Brain microvascular endothelial cell (primary cell): Measurements from ENCODE around the gene PACS1.

ENCODE experiments used
- DNase-seq: peaks from one replicate; pipeline ENCODE4 v3.0.0-alpha.2; 2020
- H3K27ac ChIP-seq: fragments of 250-450 bp; sonication (Bioruptor Pico); 2 replicates; pipeline ENCODE4 v1.5.1; 2020; ENCODE audit warnings: mild to moderate bottlenecking, moderate library complexity
- H3K27me3 ChIP-seq: fragments of 250-450 bp; sonication (Bioruptor Pico); replicated peaks from 2 replicates; pipeline ENCODE4 v1.5.1; 2020; ENCODE audit warnings: mild to moderate bottlenecking
- H3K36me3 ChIP-seq: fragments of 250-450 bp; sonication (Bioruptor Pico); replicated peaks from 2 replicates; pipeline ENCODE4 v1.5.1; 2020; ENCODE audit warnings: mild to moderate bottlenecking
- H3K4me3 ChIP-seq: 2 replicates; pipeline ENCODE4 v1.5.1; 2011; ENCODE audit warnings: low read depth, mild to moderate bottlenecking, control low read depth, low read length, moderate library complexity
- CTCF ChIP-seq: IDR thresholded peaks from 2 replicates; pipeline ENCODE4 v1.5.1; 2011; ENCODE audit warnings: low read depth, mild to moderate bottlenecking, moderate library complexity, low read length, control low read depth, inconsistent platforms; ENCODE audit errors: missing control alignments
- in situ Hi-C: cut with HindIII; loops from 2 replicates; pipeline ENCODE4 v1.10.0; 2017; ENCODE audit warnings: low sequenced_read_pairs, low pct_ligation_motif_present

The PACS1 gene

GRCh38 chr11:66218036-66218435, 148.0 kb downstream of the PACS1 start:
- no peaks in the 10 kb centered on the region for H3K27me3 ChIP-seq
- DNase-seq: no peak
- peaks cover 78% of the 10 kb centered on the region for H3K36me3 ChIP-seq
- H3K4me3 ChIP-seq: no peak overlapping the region
- no peak for TF ChIP-seq CTCF
- no peak overlapping the region for H3K27ac ChIP-seq
- in situ Hi-C loops: no loop called here

- no peak for DNase-seq
- Histone ChIP-seq H3K4me3 (no peak overlapping the region), H3K27ac (no peak overlapping the region), H3K36me3 (peaks cover 80% of the 10 kb centered on the region), H3K27me3 (no peaks in the 10 kb centered on the region)
- no peak for TF ChIP-seq CTCF
- in situ Hi-C loops: no loop called here
These were observed 149.0 kb downstream of the PACS1 start for GRCh38 chr11:66218846-66219620.

GRCh38 chr11:66219846-66220565, 149.9 kb downstream of the PACS1 start:
- Histone ChIP-seq H3K27me3 (no peaks in the 10 kb centered on the region), H3K4me3 (no peak overlapping the region), H3K27ac (no peak overlapping the region), H3K36me3 (peaks cover 75% of the 10 kb centered on the region)
- TF ChIP-seq CTCF: no peak
- in situ Hi-C loops: no loop called here
- DNase-seq: no peak

- no peak for DNase-seq
- no peak overlapping the region for H3K27ac ChIP-seq
- in situ Hi-C loops: no loop called here
- no peaks in the 10 kb centered on the region for H3K27me3 ChIP-seq
- H3K36me3 ChIP-seq: peaks cover 69% of the 10 kb centered on the region
- no peak overlapping the region for H3K4me3 ChIP-seq
- TF ChIP-seq CTCF: no peak
These were observed 150.5 kb downstream of the PACS1 start for GRCh38 chr11:66220566-66220935.

- no peak overlapping the region for H3K27ac ChIP-seq
- no peaks in the 10 kb centered on the region for H3K27me3 ChIP-seq
- H3K4me3 ChIP-seq: no peak overlapping the region
- H3K36me3 ChIP-seq: peaks cover 71% of the 10 kb centered on the region
- DNase-seq: no peak
- TF ChIP-seq CTCF: no peak
- in situ Hi-C loops: no loop called here
These were observed 150.9 kb downstream of the PACS1 start for GRCh38 chr11:66221012-66221411.
